Measurements from ENCODE around the gene ANKRD62.
A peak's percentile ranks its signal among the peaks of the same experiment; 100 is the strongest.

ANKRD62 gene

DNA sequence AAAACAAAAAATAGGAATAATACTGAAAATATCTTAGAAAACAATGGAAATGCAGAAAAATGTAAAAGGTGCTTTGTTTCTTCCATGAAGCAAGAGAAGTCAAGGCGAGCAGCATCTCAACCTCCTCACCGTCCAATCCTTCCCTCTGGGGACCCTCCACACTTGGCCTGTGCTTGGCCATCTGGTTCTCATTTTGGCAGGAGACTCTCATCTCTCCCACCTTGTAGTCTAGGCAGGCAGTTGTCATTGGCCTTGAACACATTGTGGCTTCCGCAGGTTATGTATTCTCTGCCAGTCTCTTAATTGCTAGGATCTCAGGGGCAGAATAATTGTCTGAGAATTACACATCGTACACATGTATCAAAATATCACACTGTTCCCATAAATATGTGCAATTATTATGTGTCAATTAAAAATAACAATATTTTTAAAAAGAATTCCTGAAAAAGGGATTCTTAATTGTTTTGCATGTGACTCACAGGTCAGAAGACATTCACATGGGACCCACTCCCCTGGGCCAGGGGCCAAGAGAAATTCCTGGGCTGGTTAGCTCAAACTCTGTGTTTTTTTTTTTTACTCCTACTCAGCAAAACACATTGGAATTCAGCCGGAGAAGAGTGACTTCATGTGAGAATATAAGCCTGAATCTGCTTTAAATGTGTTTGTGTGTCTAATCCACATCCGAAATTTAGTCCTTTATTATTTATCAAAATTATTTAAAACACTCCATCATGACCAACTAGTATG is 14.0 kb upstream of the ANKRD62 start:
- 0 out of 3 replicates have a peak, but pooled peaks have one; percentile 33 for ATAC-seq (ENCODE audit: low read depth)
- no peaks in the 10 kb centered on the region for H3K9me3 ChIP-seq (ENCODE audit: severe bottlenecking)
- no peaks in the 10 kb centered on the region for H3K27me3 ChIP-seq (ENCODE audit: insufficient read depth, poor library complexity, severe bottlenecking)
- H3K36me3 ChIP-seq (ENCODE audit: low read depth) = no peaks in the 10 kb centered on the region
- DNase-seq (ENCODE audit: low spot score) = no peak
- H3K4me3 ChIP-seq (ENCODE audit: severe bottlenecking) = no peak overlapping the region
- H3K4me1 ChIP-seq (ENCODE audit: insufficient read depth, poor library complexity, severe bottlenecking) = no peaks in the 10 kb centered on the region
- no peak overlapping the region for H3K27ac ChIP-seq (ENCODE audit: poor library complexity, severe bottlenecking)
- TF ChIP-seq CTCF (IDR thresholded peaks at IDR 0.05; ENCODE audit: poor library complexity, severe bottlenecking) = no peak

DNA sequence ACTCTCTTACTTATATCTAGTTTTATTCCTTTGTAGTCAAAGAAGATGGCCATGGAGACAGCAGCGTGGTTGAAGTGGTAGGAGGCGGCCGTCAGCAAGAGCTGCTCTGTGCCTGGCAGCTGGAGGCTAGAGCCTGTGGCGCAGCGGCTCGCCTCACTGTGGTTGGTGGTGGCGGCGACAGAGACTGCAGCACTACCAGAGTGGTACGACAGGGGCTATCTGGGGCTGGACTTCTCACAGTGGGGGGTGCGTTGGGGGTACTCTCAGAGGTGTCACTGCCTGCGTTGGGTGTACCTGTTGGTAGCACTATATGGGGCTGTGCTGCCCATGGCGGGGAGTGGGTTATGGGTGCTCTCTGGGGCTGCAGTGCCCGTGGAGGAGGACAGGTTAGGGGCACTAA is 8.5 kb upstream of the ANKRD62 start:
- no peak for DNase-seq (ENCODE audit: low spot score)

GRCh38 chr18:12085786-12086185 is 7.9 kb upstream of the ANKRD62 start:
- no peak for ATAC-seq (ENCODE audit: low read depth)
- no peak for DNase-seq (ENCODE audit: low spot score)
- no peaks in the 10 kb centered on the region for H3K27me3 ChIP-seq (ENCODE audit: insufficient read depth, poor library complexity, severe bottlenecking)
- no peak for TF ChIP-seq CTCF (IDR thresholded peaks at IDR 0.05; ENCODE audit: poor library complexity, severe bottlenecking)
- H3K27ac ChIP-seq (ENCODE audit: poor library complexity, severe bottlenecking) = no peak overlapping the region
- H3K9me3 ChIP-seq (ENCODE audit: severe bottlenecking) = no peaks in the 10 kb centered on the region
- no peaks in the 10 kb centered on the region for H3K4me1 ChIP-seq (ENCODE audit: insufficient read depth, poor library complexity, severe bottlenecking)
- H3K36me3 ChIP-seq (ENCODE audit: low read depth) = no peaks in the 10 kb centered on the region
- no peak overlapping the region for H3K4me3 ChIP-seq (ENCODE audit: severe bottlenecking)

More for the DNA sequence above, 8.5 kb upstream of the ANKRD62 start:
- no peak for ATAC-seq (ENCODE audit: low read depth)
- Histone ChIP-seq H3K4me1 (ENCODE audit: insufficient read depth, poor library complexity, severe bottlenecking) (no peaks in the 10 kb centered on the region), H3K36me3 (ENCODE audit: low read depth) (no peaks in the 10 kb centered on the region), H3K4me3 (ENCODE audit: severe bottlenecking) (no peak overlapping the region), H3K27ac (ENCODE audit: poor library complexity, severe bottlenecking) (no peak overlapping the region), H3K27me3 (ENCODE audit: insufficient read depth, poor library complexity, severe bottlenecking) (no peaks in the 10 kb centered on the region), H3K9me3 (ENCODE audit: severe bottlenecking) (no peaks in the 10 kb centered on the region)
- no peak for TF ChIP-seq CTCF (IDR thresholded peaks at IDR 0.05; ENCODE audit: poor library complexity, severe bottlenecking)

- TF ChIP-seq CTCF (IDR thresholded peaks at IDR 0.05; ENCODE audit: poor library complexity, severe bottlenecking) = no peak
- Histone ChIP-seq H3K4me1 (ENCODE audit: insufficient read depth, poor library complexity, severe bottlenecking) (no peaks in the 10 kb centered on the region), H3K4me3 (ENCODE audit: severe bottlenecking) (no peak overlapping the region), H3K36me3 (ENCODE audit: low read depth) (no peaks in the 10 kb centered on the region), H3K9me3 (ENCODE audit: severe bottlenecking) (no peaks in the 10 kb centered on the region), H3K27ac (ENCODE audit: poor library complexity, severe bottlenecking) (no peak overlapping the region), H3K27me3 (ENCODE audit: insufficient read depth, poor library complexity, severe bottlenecking) (no peaks in the 10 kb centered on the region)
- DNase-seq (ENCODE audit: low spot score) = no peak
- peak; percentile 46 for ATAC-seq (ENCODE audit: low read depth)
These were observed 7.4 kb upstream of the ANKRD62 start for GRCh38 chr18:12086249-12086648.
